CD4-positive, alpha-beta T cell treated with Interleukin-15 for 4 hours (primary cell): Measurements from ENCODE around the gene OR2A5.
"Not testable (repeated sequence)": the region's sequence is repeated elsewhere in the genome, so short reads cannot be mapped to it uniquely, and the experiment has no call there.

ENCODE experiments used
- DNase-seq: peaks from one replicate; pipeline ENCODE4 v3.0.0-alpha.2; 2020; ENCODE audit warnings: low spot score

OR2A5 gene, protein sequence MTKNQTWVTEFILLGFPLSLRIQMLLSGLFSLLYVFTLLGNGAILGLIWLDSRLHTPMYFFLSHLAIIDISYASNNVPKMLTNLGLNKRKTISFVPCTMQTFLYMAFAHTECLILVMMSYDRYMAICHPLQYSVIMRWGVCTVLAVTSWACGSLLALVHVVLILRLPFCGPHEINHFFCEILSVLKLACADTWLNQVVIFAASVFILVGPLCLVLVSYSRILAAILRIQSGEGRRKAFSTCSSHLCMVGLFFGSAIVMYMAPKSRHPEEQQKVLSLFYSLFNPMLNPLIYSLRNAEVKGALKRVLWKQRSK

DNA sequence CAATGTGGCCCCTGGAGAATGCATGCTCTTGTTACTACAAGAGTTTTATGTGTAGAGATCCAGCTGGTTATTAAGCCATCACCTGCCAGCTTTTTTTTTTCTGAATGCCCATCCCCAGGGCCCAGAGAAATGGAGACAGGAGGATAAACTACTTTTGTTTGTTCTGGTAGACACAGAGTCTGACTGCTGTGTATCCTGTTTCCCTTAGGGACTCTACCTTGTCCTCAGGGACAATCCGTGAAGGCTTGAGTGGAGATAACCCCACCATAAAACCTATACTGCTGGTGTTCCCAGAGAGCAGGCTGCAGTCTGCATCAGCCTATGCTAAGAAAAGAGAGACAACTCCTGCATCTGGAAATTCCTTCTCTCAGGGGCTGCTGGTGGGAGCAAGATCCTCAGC is at the start of gene OR2A5:
Gene OR2A5, plus strand, starts transcription at position 301 of the 400 bp plus-strand sequence. CDS start 1,454 bp downstream, outside the sequence.
- no peak for DNase-seq

DNA sequence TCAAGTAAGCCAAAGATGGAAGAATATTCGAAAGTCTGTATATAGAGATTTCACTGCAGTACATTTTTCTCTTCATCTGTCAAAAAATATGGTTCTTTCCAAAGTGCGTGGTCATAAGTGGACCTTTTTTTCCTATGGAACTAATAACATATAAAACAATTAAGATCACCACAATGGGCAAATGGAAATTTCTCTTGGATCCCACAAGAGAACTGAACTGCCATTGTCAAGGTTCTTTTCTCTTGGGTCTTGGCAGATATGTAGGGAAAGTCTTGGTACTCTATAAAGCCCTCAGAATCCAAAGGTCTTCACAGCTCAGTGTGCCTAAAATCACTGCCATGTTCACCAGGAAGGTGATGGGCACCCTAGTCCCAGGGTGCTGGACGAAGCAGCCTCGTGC is 48.7 kb upstream of the OR2A5 start, which contains the start of gene OR6B1:
Gene OR6B1, plus strand, starts transcription at position 301 of the 400 bp plus-strand sequence. CDS start 3,677 bp downstream, outside the sequence.
- DNase-seq, result no peak

DNA sequence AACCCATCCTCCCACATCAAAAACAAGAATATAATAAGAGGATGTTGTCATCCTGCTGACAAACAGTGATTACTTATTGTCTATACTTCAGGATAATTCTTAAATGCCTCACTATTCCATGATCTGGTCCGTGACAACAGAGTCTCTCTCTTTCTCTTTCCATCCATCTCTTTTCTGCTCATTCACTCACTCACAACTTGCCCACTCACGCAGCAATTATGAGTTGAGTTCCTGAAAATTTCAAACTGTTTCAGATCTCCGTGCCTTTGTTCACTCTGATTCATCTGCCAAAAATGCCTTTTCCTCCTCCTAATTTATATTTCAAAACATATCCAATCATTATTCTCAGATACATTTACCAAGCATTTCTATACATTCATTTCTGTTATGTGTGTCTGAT is 47.2 kb upstream of the OR2A5 start:
- no peak for DNase-seq

DNA sequence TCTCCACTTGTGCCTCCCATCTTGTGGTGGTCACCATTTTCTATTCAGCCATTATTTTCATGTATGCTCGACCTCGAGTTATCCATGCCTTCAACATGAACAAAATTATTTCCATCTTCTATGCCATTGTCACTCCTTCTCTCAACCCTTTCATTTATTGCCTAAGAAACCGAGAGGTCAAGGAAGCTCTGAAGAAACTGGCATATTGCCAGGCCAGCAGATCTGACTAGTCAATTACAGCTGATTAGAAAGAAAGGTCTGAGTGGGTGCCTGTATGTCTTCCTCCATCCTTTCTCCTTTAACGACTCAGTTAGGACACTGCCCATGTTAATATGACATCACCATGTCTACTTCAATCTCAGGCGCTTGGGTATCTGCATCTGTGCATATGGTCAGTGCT is 44.0 kb upstream of the OR2A5 start:
- no peak for DNase-seq

DNA sequence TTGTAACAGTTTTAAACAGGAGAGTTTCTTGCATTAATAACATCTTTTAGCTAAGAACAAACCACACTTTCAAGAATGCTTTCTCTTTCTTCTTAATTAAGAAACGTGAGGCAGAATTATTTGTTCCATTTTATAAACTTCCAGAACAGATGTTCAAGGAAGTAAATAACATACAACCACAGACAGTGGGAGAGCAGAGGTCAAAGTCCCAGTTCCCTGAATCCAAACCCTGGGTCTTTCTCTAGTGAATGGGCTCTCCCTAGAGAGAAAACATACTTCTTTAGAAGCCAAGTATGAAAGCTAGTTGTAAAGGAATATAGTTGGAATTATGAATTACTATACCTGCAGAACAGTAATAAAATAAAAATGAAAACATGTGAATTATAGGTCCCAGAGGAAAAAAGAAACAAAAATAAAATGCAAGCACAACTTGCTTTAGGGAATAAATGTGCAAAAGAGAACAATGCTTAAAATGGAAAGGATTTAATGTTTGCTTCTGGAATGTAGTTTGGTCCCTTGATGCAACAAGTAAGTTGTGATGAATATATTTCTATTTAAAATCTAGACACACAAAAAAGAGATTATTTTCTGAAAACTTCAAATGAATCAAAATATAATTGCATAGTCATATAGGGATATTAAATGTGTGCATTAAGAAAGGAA is 42.6 kb upstream of the OR2A5 start:
- no peak for DNase-seq

DNA sequence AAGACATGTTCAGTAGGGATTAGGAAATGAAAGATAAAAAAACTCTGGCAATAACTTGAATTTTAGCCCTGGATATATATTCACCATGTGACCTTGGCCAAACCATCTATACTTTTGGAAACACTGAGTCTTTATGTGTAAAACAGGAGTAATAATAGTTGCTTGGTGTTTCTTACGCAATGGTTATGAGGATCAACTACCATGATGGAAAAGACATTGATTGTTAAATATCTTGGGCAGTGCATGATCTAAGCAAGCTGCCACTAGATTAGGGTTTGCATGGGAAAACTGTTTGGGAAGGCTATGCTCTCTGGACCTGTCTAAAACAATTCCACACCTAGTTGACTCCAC is 42.1 kb upstream of the OR2A5 start:
- no peak for DNase-seq

DNA sequence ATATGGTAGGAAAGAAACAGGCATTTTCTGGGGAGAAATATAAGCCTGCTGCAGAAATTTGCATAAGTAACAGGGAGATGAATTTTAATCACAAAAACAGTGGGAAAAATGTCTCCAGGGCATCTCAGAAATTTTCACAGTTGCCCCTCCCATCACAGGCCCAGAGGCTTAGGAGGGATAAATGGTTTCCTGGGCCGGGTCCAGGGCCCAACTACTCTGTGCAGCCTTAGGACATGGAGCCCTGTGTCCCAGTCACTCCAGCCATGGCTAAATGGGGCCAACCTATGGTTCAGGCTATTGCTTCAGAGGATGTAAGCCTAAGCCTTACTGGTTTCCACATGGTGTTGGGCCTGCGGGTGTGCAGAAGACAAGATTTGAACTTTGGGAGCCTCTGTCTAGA is 39.4 kb upstream of the OR2A5 start:
- DNase-seq, result no peak

DNA sequence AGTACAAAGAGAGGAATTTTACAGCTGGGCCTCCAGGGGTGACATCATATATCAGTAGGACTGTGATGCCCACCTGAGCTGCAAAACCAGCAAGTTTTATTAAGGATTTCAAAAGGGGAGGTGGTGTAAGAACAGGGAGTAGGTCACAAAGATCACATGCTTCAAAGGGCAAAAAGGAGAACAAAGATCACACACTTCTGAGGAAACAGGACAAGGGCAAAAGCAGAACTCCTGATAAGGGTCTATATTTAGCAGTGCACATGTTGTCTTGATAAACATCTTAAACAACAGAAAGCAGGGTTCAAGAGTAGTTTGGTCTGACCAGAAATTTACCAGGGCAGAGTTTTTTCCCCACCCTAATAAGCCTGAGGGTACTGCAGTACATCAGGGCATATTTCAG is 38.7 kb upstream of the OR2A5 start:
- not testable (repeated sequence) for DNase-seq

DNA sequence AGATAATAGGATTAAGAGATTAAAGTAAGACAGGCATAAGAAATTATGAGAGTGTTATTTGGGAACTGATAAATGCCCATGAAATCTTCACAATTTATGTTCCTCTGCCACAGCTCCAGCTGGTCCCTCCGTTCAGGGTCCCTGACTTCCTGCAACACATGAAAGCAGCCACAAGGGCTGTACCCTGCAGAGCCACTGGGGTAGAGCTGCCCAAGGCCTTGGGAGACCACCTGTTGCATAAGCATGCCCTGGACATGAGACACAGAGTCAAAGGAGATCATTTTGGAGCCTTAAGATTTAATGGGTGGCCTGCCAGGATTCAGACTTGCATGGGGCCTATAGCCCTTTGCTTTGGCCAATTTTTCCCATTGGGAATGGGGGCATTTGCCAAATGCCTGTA is 37.9 kb upstream of the OR2A5 start:
- not testable (repeated sequence) for DNase-seq

DNA sequence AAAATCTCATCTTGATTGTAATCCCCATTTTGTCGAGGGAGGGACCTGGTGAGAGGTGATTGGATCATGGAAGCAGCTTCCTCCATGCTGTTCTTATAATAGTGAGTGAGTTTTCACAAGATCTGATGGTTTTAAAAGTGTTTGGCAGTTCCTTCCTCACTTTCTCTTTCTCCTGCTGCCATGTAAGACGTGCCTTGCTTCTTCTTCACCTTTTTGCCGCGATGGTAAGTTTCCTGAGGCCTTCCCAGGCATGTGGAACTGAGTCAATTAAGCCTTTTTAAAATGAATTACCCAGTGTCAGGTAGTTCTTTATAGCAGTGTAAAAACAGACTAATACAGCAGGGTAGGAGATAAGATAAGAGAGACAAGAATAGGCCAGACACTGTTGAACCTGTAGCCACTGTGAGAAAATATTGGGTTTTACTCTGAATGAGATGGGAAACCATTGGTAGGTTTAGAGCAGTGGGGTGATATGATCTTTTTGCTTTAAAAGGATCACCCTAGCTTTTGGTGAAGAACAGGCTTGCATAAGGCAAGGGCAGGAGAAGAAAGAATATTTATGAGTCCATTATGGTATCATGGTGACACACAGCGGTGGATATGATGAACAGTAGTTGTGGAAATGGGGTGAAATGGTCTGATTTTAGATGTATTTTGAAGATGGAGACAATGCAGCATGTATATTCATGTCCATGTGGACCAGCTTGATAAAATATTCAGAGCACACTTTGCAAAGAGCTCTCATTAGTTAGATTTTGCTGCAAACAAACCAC is 37.1 kb upstream of the OR2A5 start:
- DNase-seq, result no peak

DNA sequence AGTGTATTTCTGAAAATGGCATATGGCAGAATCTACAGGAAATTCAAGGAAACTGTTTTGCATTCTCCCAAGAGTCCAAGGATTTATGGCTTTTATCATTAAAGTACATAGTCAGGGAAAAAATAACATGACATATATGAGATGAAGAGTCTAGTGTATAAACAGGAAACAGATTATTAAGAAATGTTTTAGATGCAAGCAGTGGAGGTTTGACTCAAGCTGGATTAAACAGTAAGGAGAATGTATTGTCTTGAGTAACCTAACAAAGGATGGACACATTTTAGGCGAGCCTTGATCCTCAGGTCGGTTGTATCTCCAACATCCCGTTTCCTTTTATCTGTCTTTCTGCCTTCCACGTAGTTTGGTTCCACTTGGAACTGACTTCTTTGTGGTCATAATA is 30.7 kb upstream of the OR2A5 start:
- no peak for DNase-seq

DNA sequence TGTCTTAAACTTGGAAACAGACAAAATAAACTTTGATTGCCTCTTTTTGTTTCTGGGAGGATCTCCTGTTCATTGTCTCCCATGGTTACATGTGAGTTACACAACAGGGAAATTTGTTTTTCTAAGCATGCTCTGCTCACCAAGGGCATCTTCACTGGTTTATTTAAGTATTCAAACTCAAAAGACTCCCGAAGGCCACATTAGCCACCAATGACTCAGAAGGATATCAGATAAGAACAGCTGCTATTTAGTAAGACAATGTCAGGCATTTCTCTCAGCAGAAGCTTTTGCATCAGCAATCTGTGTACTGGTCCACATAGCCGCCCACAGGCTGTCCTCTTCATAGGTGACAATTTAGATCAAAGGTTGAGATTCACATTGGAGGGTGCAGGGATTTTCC is 29.3 kb upstream of the OR2A5 start:
- no peak for DNase-seq

DNA sequence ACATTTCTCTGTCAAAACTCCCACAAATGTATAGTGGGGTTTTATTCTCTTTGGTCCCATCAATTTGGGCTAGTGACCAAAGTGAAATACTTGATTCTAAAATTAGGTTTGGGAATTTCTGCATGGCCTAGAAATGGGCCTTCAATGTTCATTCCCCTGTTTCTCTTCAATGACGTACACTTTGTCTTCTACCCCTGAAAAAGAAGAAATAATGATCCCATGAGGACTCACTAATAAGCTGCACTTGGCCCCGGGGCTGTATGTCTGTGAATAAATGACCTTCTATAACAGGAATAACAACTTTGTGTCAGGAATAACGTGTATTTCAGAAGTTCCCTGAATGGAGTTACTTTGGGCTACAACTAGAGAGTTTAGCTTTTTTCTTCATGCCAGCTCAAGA is 28.4 kb upstream of the OR2A5 start:
- DNase-seq, result no peak

DNA sequence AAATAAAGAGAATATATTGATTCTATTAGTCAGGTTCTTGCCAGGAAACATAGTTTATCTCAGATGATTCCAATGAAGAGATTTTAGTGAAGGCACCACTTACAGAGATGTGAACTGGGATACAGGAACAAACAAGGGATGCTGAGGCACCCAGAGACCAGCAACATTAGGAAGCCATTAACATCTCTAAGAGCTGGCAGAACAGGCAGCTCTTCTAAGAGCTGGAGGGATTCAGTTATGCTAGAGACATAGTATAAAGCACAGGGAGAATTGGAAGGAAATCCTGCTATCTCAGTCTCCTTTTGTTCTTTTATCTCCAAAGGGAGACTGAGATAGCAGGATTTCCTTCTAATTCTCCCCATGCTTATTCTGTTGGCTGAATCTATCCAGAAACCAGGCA is 26.6 kb upstream of the OR2A5 start:
- DNase-seq, result no peak

DNA sequence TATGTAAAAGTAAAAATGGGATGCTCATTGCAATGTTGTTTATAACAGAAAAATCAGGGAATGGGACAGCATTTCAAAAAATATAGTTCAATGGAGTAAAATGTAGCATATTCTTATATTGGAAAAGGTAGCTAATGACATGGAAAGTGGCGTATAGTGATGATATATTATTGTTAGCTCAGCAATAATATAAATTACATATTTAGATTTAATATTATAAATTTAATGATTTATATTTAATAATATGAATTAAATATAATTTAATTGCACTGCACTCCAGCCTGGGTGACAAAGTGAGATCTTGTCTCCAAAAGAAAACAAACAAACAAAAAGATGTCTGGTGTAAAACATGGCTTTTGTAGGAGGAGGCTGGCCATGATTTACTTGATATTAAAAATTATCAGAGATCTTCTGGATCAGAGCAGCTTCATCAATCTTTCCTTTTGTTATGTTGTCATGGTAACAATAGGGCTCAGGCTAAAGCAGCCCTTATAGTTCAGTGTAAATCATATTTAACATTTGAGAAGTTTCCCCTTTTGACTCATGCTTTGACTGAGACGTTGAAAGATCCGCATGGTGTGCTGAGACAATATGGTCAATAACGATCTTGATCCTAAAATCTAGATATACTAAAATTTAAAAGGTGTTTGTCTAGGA is 25.4 kb upstream of the OR2A5 start:
- no peak for DNase-seq

DNA sequence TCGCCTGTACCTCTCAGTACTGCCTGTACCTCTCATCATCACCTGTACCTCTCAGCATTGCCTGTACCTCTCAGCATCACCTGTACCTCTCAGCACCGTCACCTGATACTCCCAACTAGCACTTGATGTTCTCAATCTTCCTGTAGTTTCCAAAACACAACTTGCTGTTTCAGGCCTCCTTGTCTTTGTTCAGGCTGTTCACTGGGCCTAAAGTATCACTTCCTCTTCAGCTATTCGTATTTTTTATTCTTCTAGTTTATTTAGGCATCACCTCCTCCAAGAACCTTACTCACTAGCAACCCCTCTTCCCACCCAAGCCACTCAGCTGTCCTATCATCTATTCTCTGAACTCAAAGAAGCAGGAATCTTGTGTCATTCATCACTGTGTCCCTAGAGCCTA is 24.5 kb upstream of the OR2A5 start:
- DNase-seq, result no peak

DNA sequence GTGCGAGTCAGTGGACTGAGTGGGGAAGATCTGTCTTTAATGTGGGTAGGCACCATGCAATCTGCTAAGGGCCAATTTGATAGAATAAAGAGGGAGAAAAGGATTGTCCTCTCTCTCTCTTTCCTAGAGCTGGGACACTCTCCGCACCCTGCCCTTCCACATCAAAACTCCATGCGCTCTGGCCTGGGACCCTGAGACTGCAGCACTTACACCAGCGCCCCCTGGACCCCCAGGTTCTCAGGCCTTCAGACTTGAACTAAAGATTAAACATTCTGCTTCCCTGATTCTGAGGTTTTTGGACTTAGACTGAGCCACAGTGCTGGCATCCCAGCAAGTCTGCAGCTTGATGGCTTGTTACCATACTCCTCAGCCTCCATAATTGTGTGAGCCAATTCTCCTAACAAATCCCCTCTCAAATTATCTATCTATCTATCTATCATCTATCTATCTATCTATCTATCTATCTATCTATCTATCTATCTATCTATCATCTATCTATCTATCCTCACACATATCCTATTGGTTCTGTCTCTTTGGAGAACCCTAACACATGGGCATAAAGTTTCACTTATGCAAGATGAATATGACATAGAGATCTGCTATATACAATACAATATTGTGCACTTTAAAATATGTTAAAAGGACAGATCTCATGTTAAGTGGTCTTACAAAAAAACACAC is 22.4 kb upstream of the OR2A5 start:
- no peak for DNase-seq

DNA sequence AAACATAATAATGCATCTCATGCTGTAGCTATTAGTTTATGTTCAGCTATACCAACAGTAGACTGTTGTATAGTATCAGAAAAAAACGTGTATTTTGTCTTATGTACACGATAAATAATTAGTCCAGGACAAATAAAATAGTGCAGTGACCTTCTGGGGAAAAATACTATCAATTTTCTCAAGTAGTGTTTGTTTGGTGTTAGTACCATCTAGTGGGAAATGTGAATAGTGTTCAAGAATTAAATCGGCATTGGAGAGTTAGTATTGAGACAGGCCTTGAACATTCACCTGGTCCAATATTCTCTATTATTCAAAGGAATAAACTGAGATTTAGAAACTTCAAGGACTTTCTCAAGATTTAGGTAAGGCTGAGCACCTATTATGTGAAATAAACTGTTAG is 21.7 kb upstream of the OR2A5 start:
- DNase-seq, result no peak

DNA sequence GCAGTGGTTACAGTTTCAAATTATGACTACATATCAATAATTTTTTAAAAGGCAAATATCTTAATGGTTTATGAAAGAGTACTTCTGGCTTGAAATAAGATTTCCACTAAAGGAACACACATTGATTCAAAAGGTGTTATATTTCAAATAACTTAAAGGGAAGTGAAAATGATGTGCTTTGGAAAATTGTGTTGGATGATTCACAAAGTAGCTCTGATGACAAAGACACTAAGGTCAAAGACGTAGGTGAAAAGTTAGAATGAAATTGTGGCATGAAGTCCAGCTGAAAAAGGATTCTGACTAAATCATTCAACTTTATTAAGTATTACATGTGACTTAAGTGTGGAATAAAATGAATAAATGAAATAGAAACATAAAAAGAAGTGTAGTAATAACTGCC is 20.8 kb upstream of the OR2A5 start:
- DNase-seq, result no peak

DNA sequence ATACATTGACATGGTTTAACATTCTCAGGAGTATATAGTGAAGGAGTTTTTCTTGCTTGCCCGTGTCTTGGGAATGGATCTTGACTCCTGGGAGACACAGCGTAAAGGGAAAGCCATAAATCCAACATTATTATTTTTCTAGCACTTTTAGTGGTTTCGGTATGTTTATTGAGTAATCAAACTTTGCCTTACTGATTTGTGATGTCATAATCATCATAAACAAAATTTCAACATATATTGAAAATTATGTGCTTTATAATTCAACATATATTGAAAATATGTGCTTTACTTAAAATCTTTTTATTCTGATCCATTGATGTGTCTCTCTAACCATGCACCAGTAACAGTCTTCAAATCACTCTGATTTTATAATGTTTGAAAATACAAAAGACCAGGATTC is 20.2 kb upstream of the OR2A5 start:
- DNase-seq, result no peak

DNA sequence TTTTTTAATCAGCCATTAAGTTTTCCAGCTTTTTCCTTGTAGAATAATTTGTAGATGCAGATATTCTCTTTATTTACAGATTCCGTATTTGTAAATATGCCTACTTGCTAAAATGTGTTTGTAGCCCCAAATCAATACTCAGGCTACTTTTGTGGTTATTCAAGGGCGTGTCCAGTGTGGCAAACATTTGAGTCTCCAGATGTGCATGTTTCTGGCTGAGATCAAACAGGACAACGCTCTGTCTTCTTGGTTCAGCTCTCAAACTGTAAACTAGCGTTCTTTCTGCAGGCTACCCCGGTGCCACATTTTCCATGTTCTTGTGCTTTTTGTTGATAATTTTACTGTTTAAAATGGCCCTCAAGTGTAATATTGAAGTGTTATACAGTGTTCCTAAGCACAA is 16.2 kb upstream of the OR2A5 start:
- DNase-seq, result no peak
